ENCODE results near the gene DIP2C. TPM values are rescaled to one million over a fixed set of nuclear protein-coding genes. Genes with fewer than 3 reads are reported as not detected.
"Not testable (repeated sequence)": the region's sequence is repeated elsewhere in the genome, so short reads cannot be mapped to it uniquely, and the experiment has no call there.

The DIP2C gene
- total RNA-seq, 4 donors from 2014 or later: 10.5 to 40.5 (median 19.5) TPM

- intact Hi-C loops (cut with DNase I; ENCODE audit: low total_unique reads): no loop called here
- Histone ChIP-seq H3K4me1 (no peaks in the 10 kb centered on the region), H3K27me3 (no peaks in the 10 kb centered on the region), H3K9me3 (no peaks in the 10 kb centered on the region), H3K36me3 (no peaks in the 10 kb centered on the region), H3K27ac (no peak overlapping the region), H3K4me3 (no peak overlapping the region)
- TF ChIP-seq CTCF (IDR thresholded peaks at IDR 0.05) (no peak), POLR2A (IDR thresholded peaks at IDR 0.05) (no peak)
- DNase-seq: no peak
Measured at GRCh38 chr10:436911-437665, 252.4 kb downstream of the DIP2C start.

- Histone ChIP-seq H3K27ac (no peak overlapping the region), H3K4me1 (no peaks in the 10 kb centered on the region), H3K36me3 (no peaks in the 10 kb centered on the region), H3K9me3 (no peaks in the 10 kb centered on the region), H3K4me3 (no peak overlapping the region), H3K27me3 (no peaks in the 10 kb centered on the region)
- no peak for DNase-seq
- intact Hi-C loops (cut with DNase I; ENCODE audit: low total_unique reads): no loop called here
- TF ChIP-seq CTCF (IDR thresholded peaks at IDR 0.05): no peak
- no peak for TF ChIP-seq POLR2A (IDR thresholded peaks at IDR 0.05)
Measured at GRCh38 chr10:436013-436697, 253.3 kb downstream of the DIP2C start.

- no peak overlapping the region for H3K27ac ChIP-seq
- TF ChIP-seq POLR2A (IDR thresholded peaks at IDR 0.05) (no peak), CTCF (IDR thresholded peaks at IDR 0.05) (no peak)
- H3K27me3 ChIP-seq: no peaks in the 10 kb centered on the region
- DNase-seq: no peak
- intact Hi-C loops (cut with DNase I; ENCODE audit: low total_unique reads): no loop called here
- no peaks in the 10 kb centered on the region for H3K4me1 ChIP-seq
- no peaks in the 10 kb centered on the region for H3K9me3 ChIP-seq
- no peak overlapping the region for H3K4me3 ChIP-seq
- no peaks in the 10 kb centered on the region for H3K36me3 ChIP-seq
Measured at GRCh38 chr10:435397-435796, 254.1 kb downstream of the DIP2C start.

- Histone ChIP-seq H3K9me3 (no peaks in the 10 kb centered on the region), H3K4me3 (no peak overlapping the region), H3K36me3 (no peaks in the 10 kb centered on the region), H3K4me1 (no peaks in the 10 kb centered on the region), H3K27me3 (no peaks in the 10 kb centered on the region), H3K27ac (no peak overlapping the region)
- intact Hi-C loops (cut with DNase I; ENCODE audit: low total_unique reads): no loop called here
- no peak for DNase-seq
- TF ChIP-seq POLR2A (IDR thresholded peaks at IDR 0.05): no peak
- TF ChIP-seq CTCF (IDR thresholded peaks at IDR 0.05): no peak
Measured at GRCh38 chr10:429696-430095, 259.8 kb downstream of the DIP2C start.

GRCh38 chr10:427761-428519, 261.5 kb downstream of the DIP2C start:
- intact Hi-C loops (cut with DNase I; ENCODE audit: low total_unique reads): no loop called here
- no peaks in the 10 kb centered on the region for H3K27me3 ChIP-seq
- no peaks in the 10 kb centered on the region for H3K36me3 ChIP-seq
- no peak for TF ChIP-seq CTCF (IDR thresholded peaks at IDR 0.05)
- TF ChIP-seq POLR2A (IDR thresholded peaks at IDR 0.05): no peak
- DNase-seq: no peak
- H3K27ac ChIP-seq: no peak overlapping the region
- H3K4me1 ChIP-seq: no peaks in the 10 kb centered on the region
- no peaks in the 10 kb centered on the region for H3K9me3 ChIP-seq
- H3K4me3 ChIP-seq: no peak overlapping the region

GRCh38 chr10:425365-425764, 264.1 kb downstream of the DIP2C start:
- H3K9me3 ChIP-seq; intact Hi-C loops (cut with DNase I; ENCODE audit: low total_unique reads): not testable (repeated sequence)

GRCh38 chr10:424724-425123, 264.7 kb downstream of the DIP2C start:
- H3K27me3 ChIP-seq, DNase-seq, H3K4me1 ChIP-seq: not testable (repeated sequence)

More at GRCh38 chr10:425365-425764, 264.1 kb downstream of the DIP2C start:
- not testable (repeated sequence) for H3K36me3 ChIP-seq, DNase-seq, H3K4me3 ChIP-seq, H3K4me1 ChIP-seq, H3K27me3 ChIP-seq, H3K27ac ChIP-seq

More at GRCh38 chr10:424724-425123, 264.7 kb downstream of the DIP2C start:
- H3K9me3 ChIP-seq; H3K4me3 ChIP-seq; H3K36me3 ChIP-seq; H3K27ac ChIP-seq; intact Hi-C loops (cut with DNase I; ENCODE audit: low total_unique reads): not testable (repeated sequence)
